H9 (cell line): Measurements from ENCODE around the gene CNNM4. TPM values are rescaled to one million over a fixed set of nuclear protein-coding genes. Genes with fewer than 3 reads are reported as not detected.
"Not testable (repeated sequence)": the region's sequence is repeated elsewhere in the genome, so short reads cannot be mapped to it uniquely, and the experiment has no call there.

Experiments used
- DNase-seq: peaks from one replicate; pipeline ENCODE4 v3.0.0-alpha.2; 2017
- H2AFZ ChIP-seq: one replicate; pipeline ENCODE4 v1.6.1; 2013; ENCODE audit warnings: mild to moderate bottlenecking, low read length, control low read depth, moderate library complexity
- H2AK5ac ChIP-seq: 2 replicates; pipeline ENCODE4 v1.6.1; 2013; ENCODE audit warnings: low read length, control low read depth, mixed read lengths; ENCODE audit not compliant: insufficient read length
- H2BK120ac ChIP-seq: one replicate; pipeline ENCODE4 v1.6.1; 2013; ENCODE audit warnings: low read depth, mild to moderate bottlenecking, low read length, control low read depth, inconsistent platforms; ENCODE audit not compliant: poor library complexity, severe bottlenecking
- H2BK12ac ChIP-seq: 2 replicates; pipeline ENCODE4 v1.6.1; 2013; ENCODE audit warnings: low read length, control low read depth, mixed read lengths, low read depth; ENCODE audit not compliant: insufficient read length
- H2BK15ac ChIP-seq: 2 replicates; pipeline ENCODE4 v1.6.1; 2013; ENCODE audit warnings: low read depth, low read length, control low read depth
- H2BK20ac ChIP-seq: one replicate; pipeline ENCODE4 v1.6.1; 2013; ENCODE audit warnings: low read depth, mild to moderate bottlenecking, low read length, control low read depth, inconsistent platforms; ENCODE audit not compliant: poor library complexity, severe bottlenecking
- H2BK5ac ChIP-seq: 2 replicates; pipeline ENCODE4 v1.6.1; 2013; ENCODE audit warnings: low read length, control low read depth, mixed read lengths; ENCODE audit not compliant: insufficient read length
- H3K14ac ChIP-seq: 2 replicates; pipeline ENCODE4 v1.6.1; 2013; ENCODE audit warnings: low read length, control low read depth; ENCODE audit not compliant: insufficient read depth
- H3K18ac ChIP-seq: 2 replicates; pipeline ENCODE4 v1.6.1; 2013; ENCODE audit warnings: low read depth, mild to moderate bottlenecking, mixed read lengths, low read length, control low read depth; ENCODE audit not compliant: insufficient read length
- H3K23ac ChIP-seq: 2 replicates; pipeline ENCODE4 v1.6.1; 2013; ENCODE audit warnings: low read length, control low read depth, mixed read lengths, low read depth; ENCODE audit not compliant: insufficient read length
- H3K23me2 ChIP-seq: 2 replicates; pipeline ENCODE4 v1.6.1; 2013; ENCODE audit warnings: low read depth, mild to moderate bottlenecking, mixed read lengths, low read length, control low read depth; ENCODE audit not compliant: insufficient read length, poor library complexity, severe bottlenecking
- H3K27ac ChIP-seq: 2 replicates; pipeline ENCODE4 v1.5.1; 2013; ENCODE audit warnings: low read length, control low read depth, mixed read lengths, low read depth; ENCODE audit not compliant: insufficient read length
- H3K27me3 ChIP-seq: 2 replicates; pipeline ENCODE4 v1.6.1; 2013; ENCODE audit warnings: low read length, control low read depth, inconsistent platforms; ENCODE audit not compliant: insufficient read depth
- H3K4ac ChIP-seq: 2 replicates; pipeline ENCODE4 v1.6.1; 2013; ENCODE audit warnings: low read depth, mild to moderate bottlenecking, control low read depth, inconsistent platforms, low read length, moderate library complexity
- H3K4me1 ChIP-seq: 2 replicates; pipeline ENCODE4 v1.6.1; 2013; ENCODE audit warnings: low read length, control low read depth, inconsistent platforms; ENCODE audit not compliant: insufficient read depth
- H3K4me2 ChIP-seq: 2 replicates; pipeline ENCODE4 v1.6.1; 2013; ENCODE audit warnings: low read length, control low read depth, mixed read lengths; ENCODE audit not compliant: insufficient read length, insufficient read depth
- H3K56ac ChIP-seq: 2 replicates; pipeline ENCODE4 v1.6.1; 2013; ENCODE audit warnings: low read depth, mild to moderate bottlenecking, mixed read lengths, low read length, control low read depth; ENCODE audit not compliant: insufficient read length
- H3K79me1 ChIP-seq: 2 replicates; pipeline ENCODE4 v1.6.1; 2013; ENCODE audit warnings: low read depth, mild to moderate bottlenecking, moderate library complexity, low read length, control low read depth, inconsistent platforms; ENCODE audit not compliant: insufficient read depth, poor library complexity, severe bottlenecking
- H3K79me2 ChIP-seq: 2 replicates; pipeline ENCODE4 v1.6.1; 2013; ENCODE audit warnings: low read length, control low read depth, inconsistent platforms; ENCODE audit not compliant: insufficient read depth
- H3K9ac ChIP-seq: 2 replicates; pipeline ENCODE4 v1.6.1; 2013; ENCODE audit warnings: low read length, control low read depth, mixed read lengths; ENCODE audit not compliant: insufficient read length; ENCODE audit errors: extremely low read depth
- H3K9me3 ChIP-seq: one replicate; pipeline ENCODE4 v1.6.1; 2013; ENCODE audit warnings: low read depth, low read length, inconsistent platforms; ENCODE audit not compliant: control insufficient read depth
- H3T11ph ChIP-seq: one replicate; pipeline ENCODE4 v1.6.1; 2013; ENCODE audit warnings: mild to moderate bottlenecking, low read length, control low read depth, inconsistent platforms
- H4K20me1 ChIP-seq: one replicate; pipeline ENCODE4 v1.6.1; 2013; ENCODE audit not compliant: control insufficient read depth, insufficient read length, insufficient read depth
- H4K5ac ChIP-seq: 2 replicates; pipeline ENCODE4 v1.6.1; 2013; ENCODE audit warnings: low read depth, mild to moderate bottlenecking, mixed read lengths, low read length, control low read depth; ENCODE audit not compliant: insufficient read length
- H4K8ac ChIP-seq: replicated peaks from 2 replicates; pipeline ENCODE4 v1.6.1; 2013; ENCODE audit warnings: low read length, control low read depth, mixed read lengths, low read depth; ENCODE audit not compliant: insufficient read length
- H4K91ac ChIP-seq: 2 replicates; pipeline ENCODE4 v1.6.1; 2013; ENCODE audit warnings: low read depth, mild to moderate bottlenecking, moderate library complexity, mixed read lengths, low read length, control low read depth; ENCODE audit not compliant: insufficient read length
- H3K27ac Mint-ChIP-seq, 3 experiments: 2 replicates in 2 of 3; 3 replicates in 1 of 3; pipeline ENCODE4 v1.8.0; 2020 to 2021; ENCODE audit warnings: mixed read lengths in 3 of 3, mild to moderate bottlenecking in 1 of 3, moderate library complexity in 1 of 3
- H3K27me3 Mint-ChIP-seq: 2 replicates; pipeline ENCODE4 v1.8.0; 2021; ENCODE audit warnings: low read depth, mild to moderate bottlenecking, moderate library complexity, mixed read lengths
- H3K36me3 Mint-ChIP-seq, 3 experiments: 2 replicates in 2 of 3; 3 replicates in 1 of 3; pipeline ENCODE4 v1.8.0; 2020 to 2021; ENCODE audit warnings: low read depth in 3 of 3, mixed read lengths in 3 of 3; ENCODE audit not compliant: insufficient read depth in 1 of 3
- H3K4me1 Mint-ChIP-seq, 2 experiments: 2 replicates each; pipeline ENCODE4 v1.8.0; 2020; ENCODE audit warnings: mixed read lengths in 2 of 2
- H3K4me3 Mint-ChIP-seq, 2 experiments: 2 replicates in 1 of 2; 3 replicates in 1 of 2; pipeline ENCODE4 v1.8.0; 2020 to 2021; ENCODE audit warnings: mild to moderate bottlenecking in 2 of 2, mixed read lengths in 2 of 2, moderate library complexity in 1 of 2
- H3K9me3 Mint-ChIP-seq, 2 experiments: 2 replicates in 1 of 2; 3 replicates in 1 of 2; pipeline ENCODE4 v1.8.0; 2020; ENCODE audit warnings: mild to moderate bottlenecking in 2 of 2, mixed read lengths in 2 of 2, moderate library complexity in 1 of 2
- CTCF ChIP-seq: fragments of 200-600 bp; sonication (generic); conservative IDR thresholded peaks from 3 replicates; pipeline ENCODE4 v1.8.0; 2021; ENCODE audit warnings: antibody characterized with exemption, mild to moderate bottlenecking
- WGBS: extraction: QIAGEN DNeasy Blood & Tissue Kit; methylation state at CpG from one replicate; pipeline ENCODE4 v1.1.7; 2013; ENCODE audit warnings: missing lambda C conversion rate, low lambda C conversion rate, mixed read lengths; ENCODE audit not compliant: insufficient read length; ENCODE audit errors: extremely low coverage; 5-methylcytosine and 5-hydroxymethylcytosine counted together
- total RNA-seq: library from RNA; stranded (reverse); gene quantifications from 2 replicates; pipeline ENCODE4 v1.2.1, GENCODE V29; 2021

Gene CNNM4
- total RNA-seq, 1 experiment from 2014 or later, result 8.5 TPM

- no peaks in the 10 kb centered on the region for H3K4me1 ChIP-seq
- no peak overlapping the region for H4K8ac ChIP-seq
- H3K9ac ChIP-seq, result no peak overlapping the region
- no peak overlapping the region for H2BK120ac ChIP-seq
- H4K91ac ChIP-seq, result no peak overlapping the region
- Mint-ChIP-seq H3K9me3 (no peaks in the 10 kb centered on the region), H3K36me3 (peaks cover 0 to 10% (median 4%) of the 10 kb centered on the region in 3 experiments; a peak in 3 of 7 replicates), H3K4me3 (no peak overlapping the region), H3K4me1 (peaks cover 4 to 5% of the 10 kb centered on the region in 2 experiments; a peak in 3 of 4 replicates), H3K27ac (no peak overlapping the region; a peak in 1 of 7 replicates), H3K27me3 (no peaks in the 10 kb centered on the region)
- DNase-seq, result no peak
- H3T11ph ChIP-seq, result no peak overlapping the region
- no peaks in the 10 kb centered on the region for H4K20me1 ChIP-seq
- H2BK15ac ChIP-seq, result no peak overlapping the region
- H3K23ac ChIP-seq, result no peak overlapping the region
- WGBS, result no CpG with 5 or more reads among the region's 6 CpGs
- H3K9me3 ChIP-seq, result no peaks in the 10 kb centered on the region
- H3K27ac ChIP-seq, result no peak overlapping the region
- no peak overlapping the region for H3K14ac ChIP-seq
- H2BK5ac ChIP-seq, result no peak overlapping the region
- no peak overlapping the region for H3K4me2 ChIP-seq
- no peak overlapping the region for H3K56ac ChIP-seq
- no peak overlapping the region for H2AFZ ChIP-seq
- no peak overlapping the region for H4K5ac ChIP-seq
- no peak overlapping the region for H3K18ac ChIP-seq
- no peaks in the 10 kb centered on the region for H3K79me1 ChIP-seq
- no peaks in the 10 kb centered on the region for H3K23me2 ChIP-seq
- no peaks in the 10 kb centered on the region for H3K27me3 ChIP-seq
- TF ChIP-seq CTCF, result no peak
- no peaks in the 10 kb centered on the region for H3K79me2 ChIP-seq
- no peak overlapping the region for H2BK12ac ChIP-seq
- H2AK5ac ChIP-seq, result no peak overlapping the region
- no peak overlapping the region for H3K4ac ChIP-seq
- H2BK20ac ChIP-seq, result no peak overlapping the region
These were observed 34.4 kb downstream of the CNNM4 start for GRCh38 chr2:96795076-96795475.

DNA sequence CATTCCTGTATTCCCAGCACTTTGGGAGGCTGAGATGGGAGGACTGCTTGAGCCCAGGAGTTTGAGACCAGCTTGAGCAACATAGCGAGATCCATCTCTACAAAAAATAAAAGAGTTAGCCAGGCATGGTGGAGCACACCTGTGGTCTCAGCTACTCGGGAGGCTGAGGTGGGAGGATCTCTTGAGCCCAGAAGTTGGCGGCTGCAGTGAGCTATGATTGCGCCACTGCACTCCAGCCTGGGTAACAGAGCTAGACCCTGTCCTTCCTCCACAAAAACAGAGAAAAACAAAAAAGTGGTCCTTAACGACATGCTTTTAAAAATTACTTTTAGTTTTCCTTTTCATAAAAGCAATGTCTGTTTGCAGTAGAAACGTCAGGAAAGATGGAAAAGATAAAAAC lies 35.8 kb downstream of the CNNM4 start:
- H3K4ac ChIP-seq, H4K91ac ChIP-seq, H3K9ac ChIP-seq, H3K27me3 Mint-ChIP-seq, H3K79me1 ChIP-seq, H4K8ac ChIP-seq, H2AK5ac ChIP-seq, H4K5ac ChIP-seq, H3K79me2 ChIP-seq, H2BK15ac ChIP-seq, H3K4me1 ChIP-seq, H3T11ph ChIP-seq, H2AFZ ChIP-seq, H2BK5ac ChIP-seq, H3K9me3 Mint-ChIP-seq, H2BK120ac ChIP-seq, H3K27me3 ChIP-seq, H3K4me1 Mint-ChIP-seq, H3K4me3 Mint-ChIP-seq, H4K20me1 ChIP-seq, H3K18ac ChIP-seq, H3K4me2 ChIP-seq, H2BK12ac ChIP-seq, H3K27ac ChIP-seq, H3K23me2 ChIP-seq, H3K56ac ChIP-seq, H2BK20ac ChIP-seq, H3K14ac ChIP-seq, H3K36me3 Mint-ChIP-seq, H3K23ac ChIP-seq, DNase-seq, H3K9me3 ChIP-seq, H3K27ac Mint-ChIP-seq: not testable (repeated sequence)
- WGBS, result no CpG with 5 or more reads among the region's 6 CpGs
